LNCaP clone FGC (cell line): Measurements from ENCODE around the gene RBBP8NL.

ENCODE experiments used
- DNase-seq: peaks from one replicate; pipeline ENCODE4 v3.0.0-alpha.2; 2011; ENCODE audit warnings: low read depth
- H3K4me3 ChIP-seq: 2 replicates; pipeline ENCODE4 v1.5.1; 2011; ENCODE audit warnings: mild to moderate bottlenecking, low read depth, low read length, control low read depth
- CTCF ChIP-seq: IDR thresholded peaks from 2 replicates; pipeline ENCODE4 v1.5.1; 2012; ENCODE audit warnings: mild to moderate bottlenecking; ENCODE audit not compliant: control insufficient read depth, insufficient read depth; ENCODE audit errors: extremely low read depth

Gene RBBP8NL

DNA sequence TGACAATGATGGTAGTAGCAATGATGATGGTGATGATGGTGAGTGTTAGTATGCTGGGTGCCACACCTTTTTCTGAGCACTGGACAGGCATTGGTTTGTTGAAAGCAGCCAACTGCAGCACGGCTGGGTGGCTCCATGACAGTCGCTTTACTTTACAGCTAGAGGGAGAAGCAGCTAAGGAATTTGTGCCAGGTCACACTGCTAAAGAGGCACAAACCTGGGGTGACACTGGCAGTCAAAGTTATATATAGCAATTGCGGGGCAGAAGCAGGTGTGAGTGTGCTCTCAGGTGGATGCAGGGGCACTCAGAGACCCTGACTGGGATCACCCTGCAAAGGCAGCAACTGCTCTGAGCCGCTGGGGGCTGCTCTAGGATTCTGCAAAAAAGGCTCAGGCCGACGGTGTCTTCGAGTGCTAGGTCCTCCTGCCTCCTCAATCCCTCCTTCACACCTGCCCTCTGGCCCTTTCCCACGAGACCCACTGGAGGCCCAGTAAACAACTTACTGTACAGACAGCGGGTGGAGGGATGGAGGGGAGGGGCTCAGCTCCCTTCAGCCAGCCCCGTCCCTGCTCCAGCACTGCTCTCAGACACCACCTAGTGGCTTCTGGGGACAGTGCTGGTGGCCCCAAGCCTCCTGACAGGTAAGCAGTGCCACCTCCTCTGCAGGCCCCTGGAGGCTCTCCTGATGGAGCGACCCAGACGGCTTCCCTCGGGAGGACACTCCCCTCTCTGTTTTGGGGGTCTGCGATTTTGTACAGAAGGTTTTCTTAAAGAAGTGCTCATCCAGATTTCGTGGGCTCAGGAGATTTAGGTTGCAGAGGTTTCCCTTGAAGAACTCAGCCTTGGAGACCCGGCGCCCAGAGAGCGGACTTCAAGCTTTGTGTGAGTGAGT, 44.8 kb downstream of the RBBP8NL start:
- H3K4me3 ChIP-seq: no peak overlapping the region
- TF ChIP-seq CTCF: peak; percentile 99
- DNase-seq: no peak

DNA sequence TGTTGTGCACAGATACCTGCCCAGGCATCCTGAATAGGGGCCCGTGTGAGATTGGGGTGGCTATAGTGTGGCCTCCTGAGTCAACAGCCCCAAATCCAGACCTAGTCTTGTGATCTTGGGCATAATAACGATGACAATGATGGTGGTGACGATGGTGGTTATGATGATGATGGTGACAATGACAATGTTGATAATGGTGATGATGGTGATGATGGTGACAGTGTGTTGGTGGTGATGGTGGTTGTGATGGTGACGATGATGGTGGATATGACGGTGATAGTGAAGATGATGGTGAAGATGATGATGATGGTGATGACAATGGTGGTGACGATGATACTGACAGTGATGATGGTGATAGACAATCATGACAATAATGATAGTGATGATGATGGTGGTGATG, 45.5 kb downstream of the RBBP8NL start:
- H3K4me3 ChIP-seq: no peak overlapping the region
- TF ChIP-seq CTCF: no peak
- no peak for DNase-seq

DNA sequence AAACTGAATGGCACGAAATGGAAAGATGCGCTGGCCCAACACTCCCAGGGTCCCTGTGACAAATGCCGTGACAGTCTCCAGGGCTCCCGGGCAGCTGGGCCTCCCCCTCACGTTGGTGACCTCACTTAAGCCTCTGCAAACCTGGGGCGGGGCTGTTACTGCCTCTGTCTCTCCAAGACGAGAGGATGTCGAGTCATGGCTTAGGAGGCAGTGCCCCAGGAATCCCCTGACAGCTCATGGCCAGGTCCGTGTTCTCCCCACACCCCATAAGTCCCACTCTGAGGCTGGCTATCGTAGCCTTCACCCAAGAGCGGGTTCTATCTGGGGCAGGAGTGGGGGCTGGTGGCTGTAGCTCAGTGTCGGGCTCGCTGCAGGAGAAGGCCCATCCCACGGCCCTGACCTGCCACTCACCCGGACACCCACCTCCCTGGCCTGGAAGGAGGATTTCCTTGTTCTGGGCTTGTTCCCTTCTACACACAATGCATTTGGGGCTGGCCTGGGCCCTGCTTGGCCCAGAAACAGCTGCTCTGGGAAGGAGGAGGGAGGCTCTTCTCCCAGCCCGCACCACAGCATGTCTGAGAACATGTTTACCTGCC, 46.0 kb downstream of the RBBP8NL start:
- no peak for TF ChIP-seq CTCF
- no peak for DNase-seq
- no peak overlapping the region for H3K4me3 ChIP-seq

- no peak overlapping the region for H3K4me3 ChIP-seq
- DNase-seq: no peak
- TF ChIP-seq CTCF: no peak
Measured at GRCh38 chr20:62378215-62378614, 49.1 kb downstream of the RBBP8NL start.

- H3K4me3 ChIP-seq: no peak overlapping the region
- TF ChIP-seq CTCF: no peak
- no peak for DNase-seq
Measured at GRCh38 chr20:62377615-62378178, 49.6 kb downstream of the RBBP8NL start.

GRCh38 chr20:62377064-62377461, 50.3 kb downstream of the RBBP8NL start:
- no peak for TF ChIP-seq CTCF
- DNase-seq: no peak
- H3K4me3 ChIP-seq: no peak overlapping the region
